Thymus (tissue), 11 donors: ENCODE results near the gene OOSP1. TPM values are rescaled to one million over a fixed set of nuclear protein-coding genes. Genes with fewer than 3 reads are reported as not detected.
A peak's percentile ranks its signal among the peaks of the same experiment; 100 is the strongest.

Experiments used
- DNase-seq, 9 donors: peaks; one replicate each; pipeline ENCODE4 v3.0.0-alpha.2; 2013; ENCODE audit warnings: low spot score in 9 of 9, low read depth in 6 of 9, missing footprints in 1 of 9
- H3K27ac ChIP-seq, 2 donors: one replicate each; pipeline ENCODE4 v1.5.1; 2013; ENCODE audit warnings: control low read depth in 1 of 2, low read depth in 1 of 2, low read length in 1 of 2, mild to moderate bottlenecking in 1 of 2, moderate library complexity in 1 of 2
- H3K27me3 ChIP-seq, 2 donors: one replicate each; pipeline ENCODE4 v1.5.1; 2013; ENCODE audit warnings: low read length in 1 of 2; ENCODE audit not compliant: control insufficient read depth in 2 of 2, insufficient read depth in 1 of 2
- H3K36me3 ChIP-seq, 2 donors: one replicate each; pipeline ENCODE4 v1.5.1; 2013; ENCODE audit warnings: low read length in 1 of 2, mild to moderate bottlenecking in 1 of 2, moderate library complexity in 1 of 2; ENCODE audit not compliant: control insufficient read depth in 2 of 2, insufficient read depth in 2 of 2
- H3K4me1 ChIP-seq, 2 donors: one replicate each; pipeline ENCODE4 v1.5.1; 2013; ENCODE audit warnings: low read length in 2 of 2; ENCODE audit not compliant: control insufficient read depth in 2 of 2, insufficient read depth in 2 of 2
- H3K4me3 ChIP-seq, 2 donors: one replicate each; pipeline ENCODE4 v1.5.1; 2013; ENCODE audit warnings: low read length in 2 of 2, control low read depth in 1 of 2, mild to moderate bottlenecking in 1 of 2
- H3K9me3 ChIP-seq, 2 donors: one replicate each; pipeline ENCODE4 v1.5.1; 2013; ENCODE audit warnings: low read length in 1 of 2, mild to moderate bottlenecking in 1 of 2; ENCODE audit not compliant: control insufficient read depth in 2 of 2, insufficient read depth in 1 of 2
- WGBS: extraction: QIAGEN DNeasy Blood & Tissue Kit; methylation state at CpG from one replicate; pipeline ENCODE4 v1.1.7; 2013; 5-methylcytosine and 5-hydroxymethylcytosine counted together
- polyA plus RNA-seq: library from polyadenylated mRNA; stranded (reverse); fragments of 200-250 nt; gene quantifications from one replicate; pipeline ENCODE4 v1.2.3, GENCODE V29; 2013
- total RNA-seq: library from RNA; stranded (reverse); fragments of 120-200 nt; gene quantifications from one replicate; pipeline ENCODE4 v1.2.4, GENCODE V29; 2013
- donor health status: healthy.

OOSP1 gene
- total and polyA plus RNA-seq, 2 donors = not detected

GRCh38 chr11:59918480-59918879 lies 19.8 kb upstream of the OOSP1 start:
- Histone ChIP-seq H3K27me3 (no peaks in the 10 kb centered on the region), H3K4me1 (no peaks in the 10 kb centered on the region), H3K4me3 (no peak overlapping the region), H3K36me3 (no peaks in the 10 kb centered on the region), H3K27ac (no peak overlapping the region), H3K9me3 (peaks cover 1 to 2% of the 10 kb centered on the region in 2 donors)
- DNase-seq = no peak
- WGBS = 99% methylated on average over 2 of the region's 2 CpGs

GRCh38 chr11:59918987-59919589 lies 19.1 kb upstream of the OOSP1 start:
- H3K27me3 ChIP-seq = no peaks in the 10 kb centered on the region
- no peak overlapping the region for H3K4me3 ChIP-seq
- no peaks in the 10 kb centered on the region for H3K36me3 ChIP-seq
- H3K4me1 ChIP-seq = no peaks in the 10 kb centered on the region
- DNase-seq = peak in 7 of 9 donors; percentile 6 to 58 (median 13)
- H3K9me3 ChIP-seq = peaks cover 1 to 8% of the 10 kb centered on the region in 2 donors
- H3K27ac ChIP-seq = no peak overlapping the region
- WGBS = 90% methylated on average over 3 of the region's 3 CpGs

GRCh38 chr11:59923813-59924212 lies 14.4 kb upstream of the OOSP1 start:
- WGBS = 98% methylated on average over 6 of the region's 6 CpGs
- H3K27ac ChIP-seq = no peak overlapping the region
- H3K4me1 ChIP-seq = no peaks in the 10 kb centered on the region
- no peaks in the 10 kb centered on the region for H3K36me3 ChIP-seq
- H3K9me3 ChIP-seq = peaks cover 1 to 18% of the 10 kb centered on the region in 2 donors
- H3K27me3 ChIP-seq = no peaks in the 10 kb centered on the region
- peak in 1 of 9 donors; percentile 21 for DNase-seq
- no peak overlapping the region for H3K4me3 ChIP-seq

GRCh38 chr11:59931688-59932087 lies 6.5 kb upstream of the OOSP1 start:
- Histone ChIP-seq H3K27ac (no peak overlapping the region), H3K36me3 (no peaks in the 10 kb centered on the region), H3K4me1 (no peaks in the 10 kb centered on the region), H3K9me3 (peaks cover 0 to 11% of the 10 kb centered on the region in 2 donors), H3K4me3 (no peak overlapping the region), H3K27me3 (no peaks in the 10 kb centered on the region)
- 88% methylated on average over 1 of the region's 1 CpG for WGBS
- DNase-seq = no peak

- DNase-seq = no peak
- Histone ChIP-seq H3K36me3 (no peaks in the 10 kb centered on the region), H3K4me1 (no peaks in the 10 kb centered on the region), H3K4me3 (no peak overlapping the region), H3K27ac (no peak overlapping the region), H3K27me3 (no peaks in the 10 kb centered on the region), H3K9me3 (no peaks in the 10 kb centered on the region)
- WGBS = 98% methylated on average over 3 of the region's 3 CpGs
Measured at GRCh38 chr11:59938718-59939117, 486 bp downstream of the OOSP1 start.

GRCh38 chr11:59939482-59939881 lies 1.2 kb downstream of the OOSP1 start:
- no peak overlapping the region for H3K4me3 ChIP-seq
- no peaks in the 10 kb centered on the region for H3K27me3 ChIP-seq
- H3K9me3 ChIP-seq = no peaks in the 10 kb centered on the region
- H3K4me1 ChIP-seq = no peaks in the 10 kb centered on the region
- WGBS = 83% methylated on average over 2 of the region's 2 CpGs
- no peak for DNase-seq
- H3K36me3 ChIP-seq = no peaks in the 10 kb centered on the region
- no peak overlapping the region for H3K27ac ChIP-seq

- H3K27me3 ChIP-seq = no peaks in the 10 kb centered on the region
- H3K27ac ChIP-seq = no peak overlapping the region
- H3K4me3 ChIP-seq = no peak overlapping the region
- no peaks in the 10 kb centered on the region for H3K36me3 ChIP-seq
- H3K4me1 ChIP-seq = no peaks in the 10 kb centered on the region
- DNase-seq = no peak
- H3K9me3 ChIP-seq = no peaks in the 10 kb centered on the region
- WGBS = 96% methylated on average over 4 of the region's 4 CpGs
Measured at GRCh38 chr11:59941091-59941490, 2.9 kb downstream of the OOSP1 start.

GRCh38 chr11:59943997-59944714 lies 5.9 kb downstream of the OOSP1 start:
- H3K36me3 ChIP-seq = no peaks in the 10 kb centered on the region
- H3K27ac ChIP-seq = no peak overlapping the region
- DNase-seq = no peak
- no peaks in the 10 kb centered on the region for H3K27me3 ChIP-seq
- 99% methylated on average over 3 of the region's 3 CpGs for WGBS
- no peak overlapping the region for H3K4me3 ChIP-seq
- no peaks in the 10 kb centered on the region for H3K9me3 ChIP-seq
- H3K4me1 ChIP-seq = no peaks in the 10 kb centered on the region

GRCh38 chr11:59944720-59945119 lies 6.5 kb downstream of the OOSP1 start:
- Histone ChIP-seq H3K27me3 (no peaks in the 10 kb centered on the region), H3K9me3 (no peaks in the 10 kb centered on the region), H3K36me3 (no peaks in the 10 kb centered on the region), H3K4me1 (no peaks in the 10 kb centered on the region), H3K27ac (no peak overlapping the region), H3K4me3 (no peak overlapping the region)
- WGBS = 91% methylated on average over 2 of the region's 2 CpGs
- no peak for DNase-seq
